Spleen (tissue), 11 donors: ENCODE data around the gene DLG1. TPM values are rescaled to one million over a fixed set of nuclear protein-coding genes. Genes with fewer than 3 reads are reported as not detected.
"Not testable (repeated sequence)": the region's sequence is repeated elsewhere in the genome, so short reads cannot be mapped to it uniquely, and the experiment has no call there.

Experiments used
- DNase-seq: peaks from one replicate; pipeline ENCODE4 v3.0.0-alpha.2; 2020
- H3K27ac ChIP-seq, 8 donors: fragments of 200-600 bp; sonication (generic) in 7 of 8; 1 replicate in 4 of 8; 2 replicates in 4 of 8; pipeline versions ENCODE4 v1.5.0 to v1.8.0; 2016 to 2021; ENCODE audit warnings: inconsistent platforms in 4 of 8, mild to moderate bottlenecking in 4 of 8, moderate library complexity in 1 of 8
- H3K27me3 ChIP-seq, 7 donors: fragments of 200-600 bp; sonication (generic) in 6 of 7; replicated peaks in 1 of 7; 1 replicate in 4 of 7; 2 replicates in 3 of 7; pipeline versions ENCODE4 v1.5.0 to v1.8.0; 2016 to 2021; ENCODE audit warnings: inconsistent platforms in 3 of 7, mild to moderate bottlenecking in 1 of 7
- H3K36me3 ChIP-seq, 6 donors: fragments of 200-600 bp; sonication (generic) in 5 of 6; 1 replicate in 4 of 6; 2 replicates in 2 of 6; pipeline versions ENCODE4 v1.5.0 to v1.8.0; 2016 to 2021; ENCODE audit warnings: inconsistent platforms in 2 of 6
- H3K4me1 ChIP-seq, 6 donors: fragments of 200-600 bp; sonication (generic) in 5 of 6; 1 replicate in 3 of 6; 2 replicates in 3 of 6; pipeline versions ENCODE4 v1.5.0 to v1.8.0; 2016 to 2021; ENCODE audit warnings: inconsistent platforms in 3 of 6
- H3K4me3 ChIP-seq, 8 donors: fragments of 200-600 bp; sonication (generic) in 7 of 8; 1 replicate in 4 of 8; 2 replicates in 4 of 8; pipeline versions ENCODE4 v1.5.0 to v1.8.0; 2016 to 2021; ENCODE audit warnings: inconsistent platforms in 4 of 8, mild to moderate bottlenecking in 4 of 8, moderate library complexity in 2 of 8
- H3K9me3 ChIP-seq, 8 donors: fragments of 200-600 bp; sonication (generic) in 7 of 8; 1 replicate in 4 of 8; 2 replicates in 4 of 8; pipeline versions ENCODE4 v1.5.0 to v1.8.0; 2016 to 2021; ENCODE audit warnings: inconsistent platforms in 4 of 8
- POLR2A ChIP-seq, 3 donors: fragments of 450-650 bp; IDR thresholded peaks; one replicate each; pipeline ENCODE4 v1.5.1; 2017; ENCODE audit warnings: antibody characterized with exemption in 3 of 3, mild to moderate bottlenecking in 1 of 3
- POLR2AphosphoS5 ChIP-seq, 3 donors: sonication (generic); formaldehyde crosslinking; IDR thresholded peaks; one replicate each; pipeline ENCODE4 v1.5.1; 2017; ENCODE audit warnings: antibody characterized with exemption in 3 of 3
- WGBS, 5 donors: extraction: QIAGEN DNeasy Blood & Tissue Kit in 3 of 5; methylation state at CpG; one replicate each; pipeline versions ENCODE4 v1.1.5 to v1.1.7; 2013 to 2018; 5-methylcytosine and 5-hydroxymethylcytosine counted together
- intact Hi-C: fragments of 100-400 bp; cut with DNase I; formaldehyde crosslinking; loops from one replicate; pipeline ENCODE4 v1.15.0; 2023; ENCODE audit warnings: low total_unique reads
- polyA plus RNA-seq, 3 donors: library from polyadenylated mRNA; stranded (reverse); fragments of 200-250 nt; gene quantifications; one replicate each; pipeline ENCODE4 v1.2.1, GENCODE V29; 2013
- total RNA-seq, 7 donors: library from RNA; depleted of rRNA in 3 of 7; stranded (reverse); fragments of >200 nt in 3 of 7; fragmentation: NEBNext Ultra II Directional in 4 of 7; extraction: Animal tissue kit (Norgen Biotek cat#: 25700) in 4 of 7; gene quantifications; one replicate each; pipeline versions ENCODE4 v1.1.0 to v1.2.1, GENCODE V29; 2016 to 2021
- TF ChIP-seq, protein P1 (sequence below), 11 experiments: fragments of 200-600 bp in 7 of 11; fragments of 450-650 bp in 4 of 11; sonication (generic) in 4 of 11; IDR thresholded peaks in 8 of 11; conservative IDR thresholded peaks in 3 of 11; 1 replicate in 7 of 11; 2 replicates in 4 of 11; pipeline versions ENCODE4 v1.4.0 to v1.8.0; 2016 to 2021; ENCODE audit warnings: antibody characterized with exemption in 11 of 11, inconsistent platforms in 4 of 11, mild to moderate bottlenecking in 1 of 11
- donor health status: healthy with polysubstance abuse.
- donor health status: DM: no; HTN: no; CAD: no; lungs with moderate emphysema.
- donor health status: DM: no; HTN: no; CAD: no.
- donor health status: Bipolar disorder and iron deficiency.
- donor health status: healthy.
- donor health status: DM: no; HTN: no; CAD: no.
- donor health status: DM: yes; HTN: yes; CAD: no.

DLG1 gene
- total and polyA plus RNA-seq, 10 donors: 11.0 to 92.3 (median 59.1) TPM

DNA sequence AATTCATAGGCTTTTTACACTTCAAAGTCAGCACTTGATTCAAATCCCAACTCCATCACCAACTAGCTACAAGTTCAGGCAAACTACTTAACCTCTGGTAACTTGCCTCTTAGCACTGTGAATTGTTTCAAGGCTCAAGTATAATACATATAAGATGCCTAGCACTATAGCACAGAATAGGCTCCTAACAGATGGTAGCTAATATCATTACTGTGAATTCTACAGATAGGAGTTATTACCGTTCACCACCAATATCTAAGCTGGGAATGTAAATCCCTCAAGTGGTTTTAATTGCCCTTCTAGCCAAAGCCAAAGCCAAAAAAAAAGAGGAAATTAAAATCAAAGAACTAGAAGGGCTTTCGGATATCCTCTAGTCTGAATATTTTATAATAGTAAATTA, 15.4 kb downstream of the DLG1 start:
- no peaks in the 10 kb centered on the region for H3K9me3 ChIP-seq
- no peak overlapping the region for H3K4me3 ChIP-seq
- H3K36me3 ChIP-seq: peaks cover 0 to 80% (median 26%) of the 10 kb centered on the region in 6 donors
- 89 to 94% (median 94%) methylated on average over 2 of the region's 2 CpGs for WGBS, 5 donors
- peaks cover 0 to 5% (median 0%) of the 10 kb centered on the region in 6 donors for H3K4me1 ChIP-seq
- intact Hi-C loops: no loop called here
- H3K27ac ChIP-seq: no peak overlapping the region
- DNase-seq: no peak
- H3K27me3 ChIP-seq: no peaks in the 10 kb centered on the region
- TF ChIP-seq POLR2AphosphoS5 (IDR thresholded peaks at IDR 0.05) (no peak), POLR2A (IDR thresholded peaks at IDR 0.05) (no peak)
- TF ChIP-seq, protein P1, sequence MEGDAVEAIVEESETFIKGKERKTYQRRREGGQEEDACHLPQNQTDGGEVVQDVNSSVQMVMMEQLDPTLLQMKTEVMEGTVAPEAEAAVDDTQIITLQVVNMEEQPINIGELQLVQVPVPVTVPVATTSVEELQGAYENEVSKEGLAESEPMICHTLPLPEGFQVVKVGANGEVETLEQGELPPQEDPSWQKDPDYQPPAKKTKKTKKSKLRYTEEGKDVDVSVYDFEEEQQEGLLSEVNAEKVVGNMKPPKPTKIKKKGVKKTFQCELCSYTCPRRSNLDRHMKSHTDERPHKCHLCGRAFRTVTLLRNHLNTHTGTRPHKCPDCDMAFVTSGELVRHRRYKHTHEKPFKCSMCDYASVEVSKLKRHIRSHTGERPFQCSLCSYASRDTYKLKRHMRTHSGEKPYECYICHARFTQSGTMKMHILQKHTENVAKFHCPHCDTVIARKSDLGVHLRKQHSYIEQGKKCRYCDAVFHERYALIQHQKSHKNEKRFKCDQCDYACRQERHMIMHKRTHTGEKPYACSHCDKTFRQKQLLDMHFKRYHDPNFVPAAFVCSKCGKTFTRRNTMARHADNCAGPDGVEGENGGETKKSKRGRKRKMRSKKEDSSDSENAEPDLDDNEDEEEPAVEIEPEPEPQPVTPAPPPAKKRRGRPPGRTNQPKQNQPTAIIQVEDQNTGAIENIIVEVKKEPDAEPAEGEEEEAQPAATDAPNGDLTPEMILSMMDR (IDR thresholded peaks at IDR 0.05 in 8 of 11, conservative IDR thresholded peaks at IDR 0.05 in 3 of 11): no peak

DNA sequence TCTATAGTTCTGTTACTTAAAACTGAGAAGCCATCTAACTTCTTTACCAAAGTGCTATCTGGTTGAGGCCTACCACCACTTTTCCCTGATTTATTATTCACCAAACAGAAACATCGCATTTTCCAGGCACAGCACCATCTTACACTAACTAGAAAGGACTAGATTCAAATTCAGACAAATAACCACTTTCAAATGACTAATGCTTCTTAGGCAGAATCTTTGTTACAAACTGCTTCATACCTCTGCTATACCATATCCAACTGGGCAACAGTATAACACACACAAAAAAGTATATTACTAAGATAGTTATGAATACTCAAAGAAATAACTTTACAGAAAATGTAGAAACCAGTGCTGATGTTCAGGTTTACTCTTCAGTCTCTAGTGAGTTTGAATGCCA, 16.6 kb downstream of the DLG1 start:
- H3K9me3 ChIP-seq: no peaks in the 10 kb centered on the region
- TF ChIP-seq, protein P1 (IDR thresholded peaks at IDR 0.05 in 8 of 11, conservative IDR thresholded peaks at IDR 0.05 in 3 of 11): no peak
- no peak for TF ChIP-seq POLR2AphosphoS5 (IDR thresholded peaks at IDR 0.05)
- TF ChIP-seq POLR2A (IDR thresholded peaks at IDR 0.05): no peak
- intact Hi-C loops: no loop called here
- H3K27ac ChIP-seq: no peak overlapping the region
- H3K27me3 ChIP-seq: no peaks in the 10 kb centered on the region
- DNase-seq: no peak
- H3K36me3 ChIP-seq: peaks cover 0 to 76% (median 25%) of the 10 kb centered on the region in 6 donors
- WGBS, 5 donors: 96 to 98% (median 98%) methylated on average over 1 of the region's 1 CpG
- H3K4me3 ChIP-seq: no peak overlapping the region
- H3K4me1 ChIP-seq: peaks cover 0 to 5% (median 0%) of the 10 kb centered on the region in 6 donors

- TF ChIP-seq, protein P1 (IDR thresholded peaks at IDR 0.05 in 8 of 11, conservative IDR thresholded peaks at IDR 0.05 in 3 of 11): no peak
- TF ChIP-seq POLR2AphosphoS5 (IDR thresholded peaks at IDR 0.05): no peak
Observed at GRCh38 chr3:197280156-197280555, 18.3 kb downstream of the DLG1 start.

DNA sequence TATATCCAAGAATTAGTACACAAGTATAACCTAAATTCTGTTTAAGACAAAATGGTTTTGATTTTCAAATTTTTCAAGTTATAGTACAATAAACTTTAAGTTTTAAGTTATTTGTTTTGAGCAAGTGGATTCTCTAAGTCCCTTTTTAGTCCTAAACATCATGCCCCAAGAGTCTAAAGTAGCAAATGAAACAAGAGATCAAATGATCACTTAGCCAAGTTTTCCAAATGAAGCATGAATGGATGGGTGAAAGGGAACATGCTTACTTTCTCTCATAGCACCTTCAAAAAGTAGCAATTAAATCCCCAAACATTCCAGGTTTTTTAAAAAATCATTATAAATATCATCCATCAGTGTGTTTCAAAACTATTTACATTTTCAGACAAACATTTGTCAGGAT, 19.5 kb downstream of the DLG1 start:
- Histone ChIP-seq H3K4me3 (no peak overlapping the region), H3K27ac (no peak overlapping the region), H3K27me3 (no peaks in the 10 kb centered on the region), H3K36me3 (peaks cover 0 to 73% (median 18%) of the 10 kb centered on the region in 6 donors), H3K4me1 (peaks cover 0 to 12% (median 0%) of the 10 kb centered on the region in 6 donors), H3K9me3 (no peaks in the 10 kb centered on the region)
- intact Hi-C loops: no loop called here
- no peak for DNase-seq
- TF ChIP-seq POLR2AphosphoS5 (IDR thresholded peaks at IDR 0.05) (no peak), POLR2A (IDR thresholded peaks at IDR 0.05) (no peak)

More at GRCh38 chr3:197280156-197280555, 18.3 kb downstream of the DLG1 start:
- H3K9me3 ChIP-seq: no peaks in the 10 kb centered on the region
- DNase-seq: no peak
- H3K27me3 ChIP-seq: no peaks in the 10 kb centered on the region
- intact Hi-C loops: no loop called here
- H3K4me1 ChIP-seq: peaks cover 0 to under 1% (median 0%) of the 10 kb centered on the region in 6 donors
- no peak overlapping the region for H3K4me3 ChIP-seq
- no peak overlapping the region for H3K27ac ChIP-seq
- H3K36me3 ChIP-seq: peaks cover 0 to 76% (median 18%) of the 10 kb centered on the region in 6 donors

GRCh38 chr3:197276808-197277207, 21.6 kb downstream of the DLG1 start:
- DNase-seq, H3K9me3 ChIP-seq, H3K27ac ChIP-seq, H3K27me3 ChIP-seq, H3K4me3 ChIP-seq, intact Hi-C loops: not testable (repeated sequence)
- H3K36me3 ChIP-seq: peaks cover 0 to 59% (median 12%) of the 10 kb centered on the region in 6 donors
- 95 to 99% (median 97%) methylated on average over 8 of the region's 8 CpGs for WGBS, 5 donors
- peaks cover 0 to 21% (median 0%) of the 10 kb centered on the region in 6 donors for H3K4me1 ChIP-seq
